ENCODE measurements around the gene FES.
"Not testable (repeated sequence)": the region's sequence is repeated elsewhere in the genome, so short reads cannot be mapped to it uniquely, and the experiment has no call there.

Gene FES

DNA sequence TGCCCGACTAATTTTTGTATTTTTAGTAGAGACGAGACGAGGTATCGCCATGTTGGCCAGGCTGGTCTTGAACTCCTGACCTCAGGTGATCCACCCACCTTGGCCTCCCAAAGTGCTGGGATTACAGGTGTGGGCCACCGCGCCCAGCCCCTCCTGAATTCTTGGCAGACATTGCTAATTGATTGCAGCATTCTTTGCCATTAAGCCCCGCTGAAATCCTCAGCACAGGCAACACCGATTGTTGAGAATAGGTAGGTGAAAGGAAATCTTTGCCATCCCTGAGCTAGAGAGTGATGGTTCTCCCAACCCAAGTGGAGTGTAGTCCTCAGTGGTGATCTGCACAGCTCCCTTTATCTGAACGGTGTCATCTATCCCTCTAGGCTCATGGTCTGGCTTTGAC is 20.4 kb downstream of the FES start:
- Histone ChIP-seq H3K27ac (ENCODE audit: low read depth, low read length, severe bottlenecking) (no peak overlapping the region), H3K4me3 (ENCODE audit: extremely low read depth, insufficient read depth, low read length, poor library complexity, severe bottlenecking) (no peak overlapping the region), H3K9me3 (ENCODE audit: control insufficient read depth, low read length) (no peaks in the 10 kb centered on the region), H3K36me3 (ENCODE audit: control insufficient read depth, insufficient read depth, low read length) (peaks cover 32% of the 10 kb centered on the region), H3K4me1 (ENCODE audit: control insufficient read depth, insufficient read depth, low read length, poor library complexity, severe bottlenecking) (no peaks in the 10 kb centered on the region)
- 91 to 100% methylated on average over 6 to 7 of the region's 9 CpGs for WGBS, 2 experiments (ENCODE audit: insufficient coverage in 2 of 2)

- 96% methylated on average over 26 of the region's 28 CpGs for WGBS, 2 experiments (ENCODE audit: insufficient coverage in 2 of 2)
- Histone ChIP-seq H3K4me1 (ENCODE audit: control insufficient read depth, insufficient read depth, low read length, poor library complexity, severe bottlenecking) (no peaks in the 10 kb centered on the region), H3K4me3 (ENCODE audit: extremely low read depth, insufficient read depth, low read length, poor library complexity, severe bottlenecking) (no peak overlapping the region), H3K36me3 (ENCODE audit: control insufficient read depth, insufficient read depth, low read length) (peaks cover 34% of the 10 kb centered on the region), H3K9me3 (ENCODE audit: control insufficient read depth, low read length) (no peaks in the 10 kb centered on the region), H3K27ac (ENCODE audit: low read depth, low read length, severe bottlenecking) (no peak overlapping the region)
Observed at GRCh38 chr15:90905306-90906180, 21.2 kb downstream of the FES start.

DNA sequence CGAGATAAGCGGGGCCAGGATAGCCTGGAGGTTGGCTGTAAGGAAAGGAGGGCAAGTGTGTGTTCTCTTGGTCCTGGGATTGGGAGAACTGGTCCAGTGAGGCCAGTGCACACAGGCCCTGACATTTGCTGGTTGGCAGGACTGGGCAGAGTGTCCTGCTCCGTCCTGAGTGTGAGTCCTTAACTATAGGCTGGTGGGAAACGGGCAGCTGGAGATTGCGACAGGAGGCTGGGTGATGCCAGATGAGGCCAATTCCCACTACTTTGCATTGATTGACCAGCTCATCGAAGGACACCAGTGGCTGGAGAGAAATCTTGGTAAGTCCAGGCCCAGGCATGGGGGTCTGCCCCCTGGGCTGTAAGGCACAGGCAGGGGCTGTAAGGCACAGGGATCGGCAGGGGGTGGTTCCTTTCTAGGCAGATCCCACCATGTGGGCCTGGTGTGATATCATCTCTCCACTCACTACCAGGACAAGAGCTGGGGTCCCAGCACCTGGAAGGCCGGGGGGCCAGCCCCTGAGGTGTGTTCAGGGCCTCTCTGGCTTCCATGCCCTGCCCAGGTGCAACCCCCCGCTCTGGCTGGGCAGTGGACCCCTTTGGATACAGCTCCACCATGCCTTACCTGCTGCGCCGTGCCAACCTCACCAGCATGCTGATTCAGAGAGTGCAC is 22.0 kb downstream of the FES start:
- no peak overlapping the region for H3K27ac ChIP-seq (ENCODE audit: low read depth, low read length, severe bottlenecking)
- H3K4me3 ChIP-seq (ENCODE audit: extremely low read depth, insufficient read depth, low read length, poor library complexity, severe bottlenecking): no peak overlapping the region
- no peaks in the 10 kb centered on the region for H3K4me1 ChIP-seq (ENCODE audit: control insufficient read depth, insufficient read depth, low read length, poor library complexity, severe bottlenecking)
- no peaks in the 10 kb centered on the region for H3K9me3 ChIP-seq (ENCODE audit: control insufficient read depth, low read length)
- WGBS, 2 experiments (ENCODE audit: insufficient coverage in 2 of 2): 95 to 96% methylated on average over 9 of the region's 11 CpGs
- H3K36me3 ChIP-seq (ENCODE audit: control insufficient read depth, insufficient read depth, low read length): peaks cover 39% of the 10 kb centered on the region

DNA sequence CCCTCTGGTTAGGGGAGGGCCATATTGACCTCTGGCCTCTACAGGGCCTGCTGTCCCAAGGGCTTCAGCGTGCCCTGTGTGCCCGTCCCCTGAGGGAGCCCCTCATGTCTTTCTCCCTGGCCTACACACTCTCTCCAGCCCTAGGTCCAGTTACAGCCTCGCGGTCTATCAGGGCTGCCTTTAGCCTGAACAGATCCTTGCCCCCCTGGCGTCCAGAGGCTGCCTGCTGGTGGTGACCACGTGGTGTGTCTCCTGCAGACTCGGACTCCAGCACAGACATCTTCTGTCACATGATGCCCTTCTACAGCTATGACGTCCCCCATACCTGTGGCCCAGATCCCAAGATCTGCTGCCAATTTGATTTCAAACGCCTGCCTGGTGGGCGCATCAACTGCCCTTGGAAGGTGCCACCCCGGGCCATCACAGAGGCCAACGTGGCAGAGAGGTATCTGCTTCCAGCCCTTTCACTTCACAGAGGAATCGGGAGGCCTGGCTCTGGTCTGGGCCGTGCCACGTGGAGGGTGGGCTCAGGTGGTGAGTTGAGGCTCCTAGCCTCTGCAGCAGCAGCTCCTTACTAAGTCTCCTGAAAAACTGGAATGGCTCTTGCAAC is 22.9 kb downstream of the FES start:
- 87 to 95% methylated on average over 14 to 15 of the region's 15 CpGs for WGBS, 2 experiments (ENCODE audit: insufficient coverage in 2 of 2)
- H3K36me3 ChIP-seq (ENCODE audit: control insufficient read depth, insufficient read depth, low read length): peaks cover 46% of the 10 kb centered on the region
- H3K4me3 ChIP-seq (ENCODE audit: extremely low read depth, insufficient read depth, low read length, poor library complexity, severe bottlenecking): no peak overlapping the region
- H3K27ac ChIP-seq (ENCODE audit: low read depth, low read length, severe bottlenecking): no peak overlapping the region
- H3K9me3 ChIP-seq (ENCODE audit: control insufficient read depth, low read length): no peaks in the 10 kb centered on the region
- H3K4me1 ChIP-seq (ENCODE audit: control insufficient read depth, insufficient read depth, low read length, poor library complexity, severe bottlenecking): no peaks in the 10 kb centered on the region

- peaks cover 54% of the 10 kb centered on the region for H3K36me3 ChIP-seq (ENCODE audit: control insufficient read depth, insufficient read depth, low read length)
Observed at GRCh38 chr15:90907838-90908507, 23.7 kb downstream of the FES start.

DNA sequence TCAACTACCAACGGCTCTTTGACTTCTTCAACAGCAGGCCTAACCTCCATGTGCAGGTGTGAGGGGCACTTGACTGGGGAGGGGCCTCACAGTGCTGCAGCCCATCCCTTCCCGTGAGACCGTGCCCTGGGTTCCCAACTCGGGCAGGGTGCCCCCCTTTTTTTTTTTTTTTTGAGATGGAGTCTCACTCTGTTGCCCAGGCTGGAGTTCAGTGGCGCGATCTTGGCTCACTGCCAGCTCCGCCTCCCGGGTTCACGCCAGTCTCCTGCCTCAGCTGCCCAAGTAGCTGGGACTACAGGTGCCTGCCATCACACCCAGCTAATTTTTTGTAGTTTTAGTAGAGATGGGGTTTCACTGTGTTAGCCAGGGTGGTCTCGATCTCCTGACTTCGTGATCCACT is 25.1 kb downstream of the FES start:
- WGBS, 2 experiments (ENCODE audit: insufficient coverage in 2 of 2): 94 to 96% methylated on average over 6 to 9 of the region's 11 CpGs
- not testable (repeated sequence) for H3K4me3 ChIP-seq (ENCODE audit: extremely low read depth, insufficient read depth, low read length, poor library complexity, severe bottlenecking); H3K9me3 ChIP-seq (ENCODE audit: control insufficient read depth, low read length); H3K4me1 ChIP-seq (ENCODE audit: control insufficient read depth, insufficient read depth, low read length, poor library complexity, severe bottlenecking); H3K27ac ChIP-seq (ENCODE audit: low read depth, low read length, severe bottlenecking)
- peaks cover 63% of the 10 kb centered on the region for H3K36me3 ChIP-seq (ENCODE audit: control insufficient read depth, insufficient read depth, low read length)

More at GRCh38 chr15:90907838-90908507, 23.7 kb downstream of the FES start:
- H3K4me3 ChIP-seq (ENCODE audit: extremely low read depth, insufficient read depth, low read length, poor library complexity, severe bottlenecking): no peak overlapping the region
- H3K9me3 ChIP-seq (ENCODE audit: control insufficient read depth, low read length): no peaks in the 10 kb centered on the region
- WGBS, 2 experiments (ENCODE audit: insufficient coverage in 2 of 2): 85 to 87% methylated on average over 8 to 9 of the region's 9 CpGs
- H3K4me1 ChIP-seq (ENCODE audit: control insufficient read depth, insufficient read depth, low read length, poor library complexity, severe bottlenecking): no peaks in the 10 kb centered on the region
- H3K27ac ChIP-seq (ENCODE audit: low read depth, low read length, severe bottlenecking): no peak overlapping the region

- no peaks in the 10 kb centered on the region for H3K4me1 ChIP-seq (ENCODE audit: control insufficient read depth, insufficient read depth, low read length, poor library complexity, severe bottlenecking)
- no peaks in the 10 kb centered on the region for H3K9me3 ChIP-seq (ENCODE audit: control insufficient read depth, low read length)
- WGBS, 2 experiments (ENCODE audit: insufficient coverage in 2 of 2): 97 to 99% methylated on average over 8 of the region's 8 CpGs
- peaks cover 63% of the 10 kb centered on the region for H3K36me3 ChIP-seq (ENCODE audit: control insufficient read depth, insufficient read depth, low read length)
- H3K4me3 ChIP-seq (ENCODE audit: extremely low read depth, insufficient read depth, low read length, poor library complexity, severe bottlenecking): no peak overlapping the region
- no peak overlapping the region for H3K27ac ChIP-seq (ENCODE audit: low read depth, low read length, severe bottlenecking)
Observed at GRCh38 chr15:90909976-90910375, 25.7 kb downstream of the FES start.

DNA sequence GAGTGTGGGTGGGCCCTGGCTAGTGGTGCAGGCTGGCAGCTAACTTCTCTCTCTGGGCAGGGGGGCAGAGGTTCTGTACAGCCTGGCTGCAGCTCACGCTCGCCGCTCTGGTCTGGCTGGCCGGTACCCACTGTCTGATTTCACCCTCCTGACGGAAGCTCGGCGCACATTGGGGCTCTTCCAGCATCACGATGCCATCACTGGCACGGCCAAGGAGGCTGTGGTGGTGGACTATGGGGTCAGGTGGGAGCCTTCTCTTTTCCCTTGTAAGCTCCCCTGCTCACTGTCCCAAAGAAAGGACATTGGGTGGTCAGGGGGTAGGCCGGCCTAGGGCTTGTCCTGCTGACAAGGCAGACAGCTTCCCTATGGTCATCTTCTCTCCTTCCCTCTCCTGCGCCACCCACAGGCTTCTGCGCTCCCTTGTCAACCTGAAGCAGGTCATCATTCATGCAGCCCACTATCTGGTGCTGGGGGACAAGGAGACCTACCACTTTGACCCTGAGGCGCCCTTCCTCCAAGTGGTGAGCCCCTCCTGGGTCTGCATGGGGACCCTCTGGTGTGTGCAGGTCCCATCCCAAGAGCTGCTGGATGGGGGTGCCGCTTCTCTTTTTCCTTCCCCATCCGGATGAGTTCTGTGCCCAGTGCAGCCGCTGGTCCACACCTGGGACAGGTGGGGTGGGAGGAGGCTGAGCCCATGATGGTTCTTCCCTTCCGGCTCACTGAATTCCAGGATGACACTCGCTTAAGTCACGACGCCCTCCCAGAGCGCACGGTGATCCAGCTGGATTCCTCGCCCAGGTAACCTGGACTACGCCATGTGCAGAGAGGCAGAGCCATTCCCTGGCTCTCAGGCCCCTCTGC is 26.4 kb downstream of the FES start:
- H3K36me3 ChIP-seq (ENCODE audit: control insufficient read depth, insufficient read depth, low read length): peaks cover 56% of the 10 kb centered on the region
- WGBS, 2 experiments (ENCODE audit: insufficient coverage in 2 of 2): 96 to 100% methylated on average over 10 to 19 of the region's 24 CpGs
- no peak overlapping the region for H3K27ac ChIP-seq (ENCODE audit: low read depth, low read length, severe bottlenecking)
- H3K4me1 ChIP-seq (ENCODE audit: control insufficient read depth, insufficient read depth, low read length, poor library complexity, severe bottlenecking): peaks cover 3% of the 10 kb centered on the region
- H3K4me3 ChIP-seq (ENCODE audit: extremely low read depth, insufficient read depth, low read length, poor library complexity, severe bottlenecking): no peak overlapping the region
- no peaks in the 10 kb centered on the region for H3K9me3 ChIP-seq (ENCODE audit: control insufficient read depth, low read length)

GRCh38 chr15:90911302-90911623 is 27.0 kb downstream of the FES start:
- peaks cover 9% of the 10 kb centered on the region for H3K4me1 ChIP-seq (ENCODE audit: control insufficient read depth, insufficient read depth, low read length, poor library complexity, severe bottlenecking)
- no peaks in the 10 kb centered on the region for H3K9me3 ChIP-seq (ENCODE audit: control insufficient read depth, low read length)
- peaks cover 50% of the 10 kb centered on the region for H3K36me3 ChIP-seq (ENCODE audit: control insufficient read depth, insufficient read depth, low read length)
- no peak overlapping the region for H3K4me3 ChIP-seq (ENCODE audit: extremely low read depth, insufficient read depth, low read length, poor library complexity, severe bottlenecking)
- WGBS, 2 experiments (ENCODE audit: insufficient coverage in 2 of 2): 96 to 97% methylated on average over 11 to 17 of the region's 19 CpGs
- no peak overlapping the region for H3K27ac ChIP-seq (ENCODE audit: low read depth, low read length, severe bottlenecking)

Data from mesodermal cell (in vitro differentiated cells).